Dedifferentiated amniotic fluid mesenchymal stem cell (primary cell): ENCODE data around the gene MIB1.
"Not testable (repeated sequence)": the region's sequence is repeated elsewhere in the genome, so short reads cannot be mapped to it uniquely, and the experiment has no call there.

Experiments used
- DNase-seq: peaks from one replicate; pipeline ENCODE4 v3.0.0-alpha.2; 2016; ENCODE audit errors: extremely low spot score

The MIB1 gene

GRCh38 chr18:21740538-21741311, at the start of gene MIB1:
Gene MIB1, plus strand, starts transcription at chr18:21740792. Its CDS starts 792 bp downstream, at chr18:21741584.
- peak; percentile 98 for DNase-seq

DNA sequence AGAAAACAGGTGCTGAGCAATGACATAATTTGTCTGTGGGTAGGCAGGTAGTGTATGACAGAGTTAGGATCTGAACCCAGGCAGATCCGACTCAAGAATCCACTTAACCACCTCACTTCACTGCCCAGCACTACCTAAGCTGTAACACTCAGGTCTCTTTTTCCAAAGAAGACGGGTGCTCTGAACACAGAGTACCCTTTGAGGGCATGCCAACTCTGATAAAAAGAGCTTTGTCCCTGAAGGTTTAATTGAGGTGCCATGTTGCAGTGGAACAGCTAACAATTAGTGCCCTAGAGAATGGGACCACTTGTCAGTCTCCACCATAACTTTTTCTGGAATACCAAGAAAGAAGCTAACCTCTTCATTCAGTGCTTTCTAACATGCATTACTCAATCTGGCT, 47.3 kb upstream of the MIB1 start:
- DNase-seq = no peak

- DNase-seq = no peak
Observed at GRCh38 chr18:21700528-21701075, 40.0 kb upstream of the MIB1 start.

- DNase-seq = no peak
Observed at GRCh38 chr18:21701621-21702020, 39.0 kb upstream of the MIB1 start.

DNA sequence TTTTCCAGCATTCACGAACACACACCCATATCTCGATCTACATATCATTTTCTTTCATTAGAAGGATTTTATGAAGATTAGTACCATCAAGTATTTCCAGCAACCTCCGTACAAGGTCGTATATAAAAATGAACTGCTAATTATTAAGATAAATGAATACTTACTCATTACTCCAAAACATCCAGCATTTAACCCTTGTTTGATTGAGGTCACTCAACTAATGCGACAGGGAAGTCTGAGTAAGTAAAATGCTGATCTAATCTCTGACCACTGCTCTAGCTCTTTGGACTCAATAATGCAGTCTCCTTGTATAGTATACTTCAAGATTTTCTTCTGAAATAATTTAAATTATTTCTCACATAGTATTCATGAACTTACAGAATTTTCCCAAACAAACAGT, 38.0 kb upstream of the MIB1 start:
- DNase-seq = no peak

- DNase-seq = no peak
Observed at GRCh38 chr18:21703241-21703820, 37.3 kb upstream of the MIB1 start.

- DNase-seq = peak; percentile 82
Observed at GRCh38 chr18:21704603-21705364, 35.8 kb upstream of the MIB1 start, which contains the start of gene ABHD3. Gene ABHD3, minus strand, starts transcription at chr18:21704774. Its CDS starts 109 bp downstream, at chr18:21704665.

DNA sequence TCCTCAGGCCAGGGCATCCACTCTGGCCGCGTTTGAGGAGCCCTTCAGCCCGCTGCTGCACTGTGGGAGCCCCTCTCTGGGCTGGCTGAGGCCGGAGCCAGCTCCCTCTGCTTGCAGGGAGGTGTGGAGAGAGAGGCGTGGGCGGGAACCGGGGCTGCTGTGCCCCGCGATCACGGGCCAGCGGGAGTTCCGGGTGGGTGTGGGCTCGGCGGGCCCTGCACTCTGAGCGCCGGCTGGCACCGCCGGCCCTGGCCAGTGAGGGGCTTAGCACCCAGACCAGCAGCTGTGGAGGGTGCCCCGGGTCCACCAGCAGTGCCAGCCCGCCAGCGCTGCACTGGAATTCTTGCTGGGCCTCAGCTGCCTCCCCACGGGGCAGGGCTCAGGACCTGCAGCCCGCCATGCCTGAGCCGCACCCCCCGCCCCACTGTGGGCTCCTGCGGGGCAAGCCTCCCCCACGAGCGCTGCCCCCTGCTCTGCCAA, 34.2 kb upstream of the MIB1 start:
- DNase-seq = no peak

DNA sequence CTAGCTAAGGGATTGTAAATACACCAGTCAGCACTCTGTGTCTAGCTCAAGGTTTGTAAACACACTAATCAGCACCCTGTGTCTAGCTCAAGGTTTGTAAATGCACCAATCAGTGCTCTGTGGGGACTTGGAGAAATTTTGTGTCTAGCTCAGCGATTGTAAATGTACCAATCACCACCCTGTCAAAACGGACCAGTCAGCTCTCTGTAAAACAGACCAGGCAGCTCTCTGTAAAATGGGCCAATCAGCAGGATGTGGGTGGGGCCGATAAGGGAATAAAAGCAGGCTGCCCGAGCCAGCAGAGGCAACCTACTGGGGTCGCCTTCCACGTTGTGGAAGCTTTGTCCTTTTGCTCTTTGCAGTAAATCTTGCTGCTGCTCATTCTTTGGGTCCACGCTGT, 33.5 kb upstream of the MIB1 start:
- not testable (repeated sequence) for DNase-seq

- no peak for DNase-seq
Observed at GRCh38 chr18:21714474-21714873, 26.1 kb upstream of the MIB1 start.

GRCh38 chr18:21722687-21723086, 17.9 kb upstream of the MIB1 start:
- DNase-seq = no peak

GRCh38 chr18:21725201-21725600, 15.4 kb upstream of the MIB1 start:
- no peak for DNase-seq

DNA sequence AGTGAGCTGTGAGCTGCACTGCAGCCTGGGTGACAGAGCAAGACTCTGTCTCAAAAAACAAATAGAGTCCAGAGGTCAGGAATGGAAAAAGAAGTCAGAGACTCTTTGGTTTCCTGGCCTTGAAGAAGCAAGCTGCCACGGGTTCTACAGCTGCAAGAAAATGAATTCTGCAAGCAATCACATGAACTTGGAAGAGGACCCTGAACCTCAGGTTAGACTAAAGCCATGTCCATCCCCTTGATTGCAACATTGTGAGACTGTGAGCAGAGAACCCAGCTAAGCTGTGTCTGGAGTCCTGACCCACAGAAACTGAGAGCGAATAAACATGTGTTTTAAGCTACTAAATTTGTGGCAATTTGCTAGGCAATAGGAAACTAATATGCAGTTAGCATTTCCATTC, 12.9 kb upstream of the MIB1 start:
- DNase-seq = no peak

GRCh38 chr18:21733011-21733410, 7.6 kb upstream of the MIB1 start:
- no peak for DNase-seq

DNA sequence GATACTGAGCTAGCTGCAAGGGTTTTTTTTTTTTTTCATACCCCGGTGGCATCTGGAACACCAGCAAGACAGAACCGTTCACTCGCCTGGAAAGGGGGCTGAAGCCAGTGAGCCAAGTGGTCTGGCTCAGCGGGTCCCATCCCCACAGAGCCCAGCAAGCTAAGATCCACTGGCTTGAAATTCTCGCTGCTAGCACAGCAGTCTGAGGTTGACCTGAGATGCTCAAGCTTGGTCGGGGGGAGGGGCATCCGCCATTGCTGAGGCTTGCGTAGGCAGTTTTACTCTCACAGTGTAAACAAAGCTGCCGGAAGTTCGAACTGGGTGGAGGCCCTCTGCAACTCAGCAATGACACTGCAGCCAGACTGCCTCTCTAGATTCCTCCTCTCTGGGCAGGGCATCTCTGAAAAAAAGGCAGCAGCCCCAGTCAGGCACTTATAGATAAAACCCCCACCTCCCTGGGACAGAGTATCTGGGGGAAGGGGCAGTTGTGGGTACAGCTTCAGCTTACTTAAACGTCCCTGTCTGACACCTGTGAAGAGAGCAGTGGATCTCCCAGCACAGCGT, 5.1 kb upstream of the MIB1 start:
- DNase-seq = no peak

GRCh38 chr18:21736926-21737325, 3.7 kb upstream of the MIB1 start:
- not testable (repeated sequence) for DNase-seq

GRCh38 chr18:21739604-21740537, 721 bp upstream of the MIB1 start:
- no peak for DNase-seq

GRCh38 chr18:21741312-21741561, 645 bp downstream of the MIB1 start:
- DNase-seq = no peak

DNA sequence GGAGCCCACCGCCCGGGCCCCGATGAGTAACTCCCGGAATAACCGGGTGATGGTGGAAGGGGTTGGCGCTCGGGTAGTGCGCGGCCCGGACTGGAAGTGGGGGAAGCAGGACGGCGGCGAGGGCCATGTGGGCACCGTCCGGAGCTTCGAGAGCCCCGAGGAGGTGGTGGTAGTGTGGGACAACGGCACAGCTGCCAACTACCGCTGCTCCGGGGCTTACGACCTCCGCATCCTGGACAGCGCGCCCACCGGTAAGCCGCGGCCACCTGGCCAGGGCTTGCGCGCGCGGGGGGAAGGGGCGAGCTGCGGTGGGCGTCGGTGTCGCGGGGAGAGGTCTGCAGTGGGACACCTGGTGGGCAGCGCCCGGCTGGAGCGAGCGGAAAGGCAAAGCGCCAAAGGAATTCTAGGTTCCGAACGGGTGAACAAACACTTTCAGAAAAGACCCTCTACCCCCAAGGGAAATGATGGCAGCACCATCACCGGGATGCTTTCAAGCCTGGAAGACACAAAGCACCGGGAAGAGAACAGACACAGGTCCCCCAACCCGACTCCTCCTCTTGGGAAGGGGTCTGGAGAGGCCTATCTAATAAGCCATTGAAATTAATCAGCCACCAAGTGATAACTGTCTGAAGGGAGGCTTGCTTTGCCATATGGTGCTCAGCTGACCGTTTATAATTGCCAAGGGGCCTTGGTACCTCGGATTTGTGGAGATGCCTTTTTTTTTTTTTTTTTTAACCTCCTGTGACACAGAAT, 1.1 kb downstream of the MIB1 start:
- DNase-seq = no peak

DNA sequence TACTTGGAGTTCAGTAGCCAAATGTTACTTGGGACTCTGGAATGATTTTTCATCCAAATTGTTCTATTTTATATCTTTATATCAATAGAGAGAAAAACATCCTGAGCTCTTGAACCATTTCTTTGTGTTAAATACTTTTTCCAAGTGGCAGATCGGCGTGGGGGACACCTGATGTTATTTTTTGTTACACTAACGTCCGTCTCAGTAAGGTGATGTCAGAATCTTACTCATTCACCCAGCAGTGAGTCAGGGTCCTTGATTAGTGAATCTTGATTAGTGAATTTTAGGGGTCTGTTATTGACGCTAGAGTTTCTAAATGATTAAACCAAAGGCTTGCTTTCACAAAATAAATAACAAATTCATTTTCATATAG, 1.7 kb downstream of the MIB1 start:
- DNase-seq = no peak
